Pulmonary artery endothelial cell (primary cell): Measurements from ENCODE around the gene GSTM5. TPM values are rescaled to one million over a fixed set of nuclear protein-coding genes. Genes with fewer than 3 reads are reported as not detected.
"Not testable (repeated sequence)": the region's sequence is repeated elsewhere in the genome, so short reads cannot be mapped to it uniquely, and the experiment has no call there.

Experiments used
- DNase-seq: peaks from one replicate; pipeline ENCODE4 v3.0.0-alpha.2; 2011; ENCODE audit warnings: low read depth, low spot score
- total RNA-seq: library from RNA; depleted of rRNA; stranded (reverse); fragments of >200 nt; gene quantifications from 2 replicates; pipeline ENCODE4 v1.2.3, GENCODE V29; 2014

The GSTM5 gene
- total RNA-seq, 1 donor from 2014 or later: 0.13 TPM

DNA sequence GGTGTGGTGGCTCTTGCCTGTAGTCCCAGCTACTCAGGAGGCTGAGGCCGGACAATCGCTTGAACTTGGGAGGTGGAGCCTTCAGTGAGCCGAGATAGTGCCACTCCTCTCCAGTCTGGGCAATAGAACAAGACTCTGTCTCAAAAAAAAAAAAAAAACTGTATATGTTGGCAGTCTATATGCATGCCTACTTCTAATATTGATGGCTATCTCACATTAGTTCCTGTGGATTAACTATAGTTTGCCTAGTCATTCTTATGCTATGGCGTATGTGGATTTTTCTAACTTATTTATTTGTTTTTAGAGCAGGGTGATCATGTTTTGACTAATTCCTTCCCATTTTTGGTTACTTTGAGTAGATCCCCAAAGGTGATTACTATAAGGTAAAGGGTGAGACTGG is 15.0 kb upstream of the GSTM5 start:
- DNase-seq: no peak

DNA sequence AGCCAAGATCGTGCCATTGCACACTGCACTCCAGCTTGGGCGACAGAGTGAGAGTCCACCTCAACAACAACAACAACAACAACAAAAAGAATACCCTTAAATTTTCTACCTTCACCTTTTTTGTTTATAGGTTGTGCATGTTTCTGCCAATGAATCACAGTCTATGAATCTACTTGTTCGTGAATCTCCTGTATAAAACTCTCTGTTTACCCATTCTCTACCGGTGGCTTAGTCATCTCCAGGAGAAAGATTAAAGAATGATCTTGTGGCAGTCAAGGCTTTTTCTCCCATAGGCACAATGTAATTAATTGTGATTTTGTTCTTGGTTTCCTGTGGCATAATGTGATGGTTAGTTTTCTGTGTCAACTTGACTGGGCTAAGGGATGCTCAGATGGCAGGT is 14.2 kb upstream of the GSTM5 start:
- not testable (repeated sequence) for DNase-seq

DNA sequence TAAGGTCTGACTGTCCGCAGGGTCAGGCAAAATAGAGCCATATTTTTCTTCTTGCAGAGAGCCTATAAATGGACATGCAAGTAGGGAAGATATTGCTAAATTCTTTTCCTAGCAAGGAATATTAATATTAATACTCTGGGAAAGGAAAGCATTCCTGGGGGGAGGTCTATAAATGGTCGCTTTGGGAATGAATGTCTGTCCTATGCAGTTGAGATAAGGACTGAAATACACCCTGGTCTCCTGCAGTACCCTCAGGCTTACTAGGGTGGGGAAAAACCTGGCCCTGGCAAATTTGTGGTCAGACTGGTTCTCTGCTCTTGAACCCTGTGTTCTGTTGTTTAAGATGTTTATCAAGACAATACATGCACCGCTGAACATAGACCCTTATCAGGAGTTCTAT is 9.1 kb upstream of the GSTM5 start:
- DNase-seq: not testable (repeated sequence)

DNA sequence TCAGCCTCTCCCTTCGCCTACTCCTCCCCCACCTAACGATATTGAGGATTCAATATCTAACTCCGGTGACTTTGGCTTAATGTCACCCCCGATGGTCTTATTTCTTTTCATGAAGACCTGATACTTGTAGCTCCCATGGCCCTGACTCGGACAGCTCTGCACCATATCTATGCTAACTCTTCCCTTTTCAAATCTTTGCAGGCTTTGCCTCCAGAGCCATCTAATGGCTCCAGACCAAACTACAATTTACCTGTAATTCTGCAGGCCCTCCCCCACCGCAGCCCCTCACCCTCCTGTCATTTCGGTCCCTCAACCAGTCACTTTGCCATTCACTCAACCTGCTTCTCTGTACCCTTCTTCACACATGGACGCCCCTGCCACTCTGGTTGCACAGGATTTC is 7.9 kb upstream of the GSTM5 start:
- no peak for DNase-seq

DNA sequence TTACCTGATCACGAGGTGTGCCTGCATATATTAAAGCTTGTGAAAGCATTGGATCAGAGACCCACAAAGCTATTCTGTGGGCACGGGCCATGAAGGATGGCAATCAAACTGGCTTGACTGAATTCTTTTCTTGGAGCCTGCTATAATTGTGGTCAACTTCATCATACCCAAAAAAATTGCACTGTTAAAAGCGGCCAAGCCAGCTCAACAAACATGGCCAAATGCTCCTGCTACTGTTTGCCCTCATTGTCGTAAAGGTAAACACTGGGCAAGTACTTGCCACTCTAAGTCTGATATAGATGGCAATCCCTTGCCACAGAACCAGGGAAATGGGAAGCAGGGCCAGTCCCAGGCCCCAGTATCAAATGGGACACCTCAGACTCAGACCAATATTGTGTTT is 6.6 kb upstream of the GSTM5 start:
- DNase-seq: no peak

DNA sequence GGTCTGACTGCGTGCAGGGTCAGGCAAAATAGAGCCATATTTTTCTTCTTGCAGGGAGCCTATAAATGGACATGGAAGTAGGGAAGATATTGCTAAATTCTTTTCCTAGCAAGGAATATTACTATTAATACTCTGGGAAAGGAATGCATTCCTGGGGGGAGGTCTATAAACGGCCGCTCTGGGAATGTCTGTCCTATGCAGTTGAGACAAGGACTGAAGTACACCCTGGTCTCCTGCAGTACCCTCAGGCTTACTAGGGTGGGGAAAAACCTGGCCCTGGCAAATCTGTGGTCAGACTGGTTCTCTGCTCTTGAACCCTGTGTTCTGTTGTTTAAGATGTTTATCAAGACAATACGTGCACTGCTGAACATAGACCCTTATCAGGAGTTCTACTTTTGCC is 3.1 kb upstream of the GSTM5 start:
- DNase-seq: not testable (repeated sequence)

DNA sequence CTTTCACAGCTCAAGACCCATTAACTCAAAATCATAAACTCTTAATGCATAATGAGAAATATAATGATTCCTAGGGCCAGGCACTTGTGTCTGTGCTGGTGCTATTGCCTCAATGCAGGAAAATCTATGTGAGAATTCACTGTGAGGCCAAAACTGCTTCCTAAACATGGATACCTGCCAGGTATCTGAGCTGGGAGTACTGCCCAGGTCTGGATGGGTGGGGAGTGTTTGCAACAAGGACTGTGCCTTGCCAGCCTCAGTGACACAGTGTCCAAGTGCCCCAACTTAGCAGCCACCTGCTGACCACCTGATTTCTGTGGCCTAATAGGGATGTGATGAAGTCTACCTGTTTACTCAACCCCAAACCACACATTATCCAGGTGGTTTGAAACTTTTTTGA is 2.2 kb upstream of the GSTM5 start:
- DNase-seq: not testable (repeated sequence)

DNA sequence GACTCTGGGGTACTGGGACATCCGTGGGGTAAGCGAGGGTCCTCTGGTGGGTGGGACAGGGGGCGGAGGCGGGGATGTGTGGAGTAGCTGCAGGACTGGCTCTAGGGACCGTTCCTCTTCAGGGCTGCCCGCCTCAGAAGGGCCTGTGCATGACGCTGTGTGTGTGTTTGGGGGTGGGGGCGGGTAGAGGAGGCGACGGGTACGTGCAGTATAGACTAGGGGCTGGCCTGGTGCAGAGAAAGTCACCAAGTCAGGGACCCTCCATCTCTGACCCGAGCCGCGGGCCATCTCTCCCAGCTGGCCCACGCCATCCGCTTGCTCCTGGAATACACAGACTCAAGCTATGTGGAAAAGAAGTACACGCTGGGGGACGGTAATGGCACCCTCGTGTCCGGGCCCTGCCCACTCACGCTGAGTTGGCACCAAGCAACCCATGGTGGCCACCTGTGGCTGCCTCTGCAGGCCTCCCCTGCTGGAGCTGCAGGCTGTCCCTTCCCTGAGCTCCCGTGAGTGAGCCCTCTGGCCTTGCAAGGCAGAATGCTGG is 342 bp downstream of the GSTM5 start:
- no peak for DNase-seq

DNA sequence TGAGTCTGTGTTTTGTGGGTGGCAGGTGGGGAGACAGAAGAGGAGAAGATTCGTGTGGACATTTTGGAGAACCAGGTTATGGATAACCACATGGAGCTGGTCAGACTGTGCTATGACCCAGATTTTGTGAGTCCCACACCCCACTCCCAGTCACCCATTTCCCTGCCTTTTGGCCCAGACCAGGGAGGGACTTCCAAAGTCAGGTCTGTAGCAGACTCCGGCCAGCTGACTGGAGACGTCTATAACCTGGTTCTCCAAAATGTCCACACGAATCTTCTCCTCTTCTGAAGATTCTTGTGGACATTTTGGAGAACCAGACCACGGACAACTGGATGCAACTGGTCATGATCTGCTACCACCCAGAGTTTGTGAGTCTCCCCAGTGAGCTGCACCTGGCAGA is 1.6 kb downstream of the GSTM5 start:
- DNase-seq: no peak

DNA sequence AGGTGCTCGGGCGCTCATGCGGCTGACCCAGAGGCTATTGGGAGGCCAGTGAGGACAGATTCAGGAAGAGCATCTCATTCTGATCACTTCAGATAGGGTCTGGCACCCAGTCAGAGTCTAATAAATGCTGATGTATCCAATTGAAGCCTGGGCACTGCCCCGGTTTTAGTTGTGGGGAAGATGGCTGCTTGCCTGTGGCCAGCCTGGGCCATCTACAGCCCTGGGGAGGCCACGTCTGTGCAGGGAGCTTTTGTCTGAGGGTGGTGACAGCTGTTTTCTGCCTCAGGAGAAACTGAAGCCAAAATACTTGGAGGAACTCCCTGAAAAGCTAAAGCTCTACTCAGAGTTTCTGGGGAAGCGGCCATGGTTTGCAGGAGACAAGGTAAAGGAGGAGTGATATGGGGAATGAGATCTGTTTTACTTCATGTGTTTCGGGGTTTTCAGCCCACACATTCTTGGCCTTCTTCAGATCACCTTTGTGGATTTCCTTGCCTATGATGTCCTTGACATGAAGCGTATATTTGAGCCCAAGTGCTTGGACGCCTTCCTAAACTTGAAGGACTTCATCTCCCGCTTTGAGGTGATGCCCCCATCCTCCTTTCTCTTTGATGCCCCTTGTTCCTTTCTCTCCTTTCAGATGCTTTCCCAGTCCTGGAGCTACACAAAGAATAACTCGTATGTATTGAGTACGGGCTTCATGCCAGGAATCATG is 2.8 kb downstream of the GSTM5 start:
- no peak for DNase-seq

DNA sequence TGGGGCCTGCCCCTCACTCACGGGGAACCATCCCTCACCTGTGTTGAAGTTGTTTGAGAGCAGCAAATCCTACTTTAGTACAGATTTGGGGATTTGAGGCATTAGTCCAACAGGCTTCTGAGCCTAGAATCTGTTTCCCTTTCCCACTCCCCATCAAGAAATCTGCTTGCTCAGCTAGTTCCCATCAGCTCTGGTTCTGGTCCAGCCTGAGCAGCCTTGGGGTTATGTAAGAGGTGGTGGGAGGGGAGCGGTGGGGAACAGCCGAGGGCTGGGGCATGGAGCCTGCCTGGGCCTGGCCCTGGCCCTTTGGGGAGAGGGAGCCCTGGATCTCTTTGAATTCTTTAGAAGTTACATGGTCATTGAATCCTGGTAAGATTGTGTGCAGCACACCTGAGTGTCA is 4.1 kb downstream of the GSTM5 start:
- DNase-seq: no peak

DNA sequence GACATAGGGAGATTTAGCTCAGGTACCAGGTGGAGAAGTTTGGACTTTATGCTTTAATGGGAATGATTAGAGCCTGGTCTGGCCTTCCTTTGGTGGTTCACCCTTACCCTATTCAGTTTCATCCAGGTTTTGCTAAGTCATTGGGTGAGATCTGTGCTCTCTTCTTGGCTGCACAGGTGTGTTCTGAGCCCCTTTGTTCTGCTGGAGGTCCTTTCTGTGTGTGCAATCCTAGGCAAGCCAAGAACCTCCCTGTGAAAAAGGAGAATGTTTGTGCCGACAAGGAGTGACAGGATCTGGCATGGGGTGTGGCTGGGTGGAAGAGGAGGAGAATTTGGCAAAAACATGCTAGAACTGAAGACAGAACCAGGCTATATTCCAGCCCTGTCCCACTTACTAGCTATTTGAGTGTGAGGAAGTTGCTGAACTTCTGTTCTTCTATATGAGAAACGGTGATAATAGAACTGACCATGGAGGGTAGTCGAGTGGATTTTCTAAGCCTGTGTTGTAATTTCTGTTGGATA is 4.6 kb downstream of the GSTM5 start:
- DNase-seq: no peak

DNA sequence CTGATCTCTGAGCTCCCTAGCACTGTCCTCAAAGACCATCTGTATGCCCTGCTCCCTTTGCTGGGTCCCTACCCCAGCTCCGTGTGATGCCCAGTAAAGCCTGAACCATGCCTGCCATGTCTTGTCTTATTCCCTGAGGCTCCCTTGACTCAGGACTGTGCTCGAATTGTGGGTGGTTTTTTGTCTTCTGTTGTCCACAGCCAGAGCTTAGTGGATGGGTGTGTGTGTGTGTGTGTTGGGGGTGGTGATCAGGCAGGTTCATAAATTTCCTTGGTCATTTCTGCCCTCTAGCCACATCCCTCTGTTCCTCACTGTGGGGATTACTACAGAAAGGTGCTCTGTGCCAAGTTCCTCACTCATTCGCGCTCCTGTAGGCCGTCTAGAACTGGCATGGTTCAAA is 5.7 kb downstream of the GSTM5 start:
- no peak for DNase-seq

DNA sequence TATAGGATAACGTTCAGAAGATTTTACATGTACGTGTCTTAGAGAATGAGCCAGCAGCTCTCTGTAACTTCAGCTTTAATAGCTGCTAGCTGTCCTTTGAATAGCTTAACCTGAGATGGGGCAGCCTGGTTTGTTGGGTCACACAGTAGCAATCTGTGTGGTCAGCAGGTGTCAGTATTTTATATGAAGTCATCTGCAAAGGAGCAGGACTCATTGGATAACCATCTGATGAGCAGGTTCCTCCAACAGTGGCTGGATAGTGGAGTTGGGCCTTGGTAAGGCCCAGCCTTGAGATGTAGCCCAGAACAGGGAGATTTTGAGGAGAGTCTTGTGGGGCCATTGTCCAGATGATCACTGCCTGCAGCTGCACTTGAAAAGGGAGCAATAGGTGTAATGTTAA is 6.4 kb downstream of the GSTM5 start:
- DNase-seq: no peak

DNA sequence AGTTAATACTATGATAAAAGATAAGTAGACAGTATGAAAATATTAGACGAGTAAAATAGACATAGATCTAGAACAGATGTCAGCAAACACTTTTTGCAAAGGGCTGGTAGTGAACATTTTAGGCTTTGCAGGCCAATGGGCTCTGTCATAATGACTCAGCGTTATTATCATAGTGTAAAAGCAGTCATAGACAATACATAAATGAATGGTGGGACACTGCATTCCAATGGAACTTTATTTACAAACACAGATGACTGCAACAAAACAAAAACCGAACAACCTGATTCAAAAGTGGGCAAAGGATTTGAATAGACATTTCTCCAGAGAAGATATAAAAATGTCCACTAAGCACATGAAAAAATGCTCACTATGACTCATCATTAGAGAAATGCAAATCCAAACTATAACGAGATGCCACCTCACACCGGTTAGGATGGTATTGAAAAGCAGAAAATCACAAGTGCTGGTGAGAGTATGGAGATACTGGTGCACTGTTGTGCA is 7.3 kb downstream of the GSTM5 start:
- DNase-seq: no peak

DNA sequence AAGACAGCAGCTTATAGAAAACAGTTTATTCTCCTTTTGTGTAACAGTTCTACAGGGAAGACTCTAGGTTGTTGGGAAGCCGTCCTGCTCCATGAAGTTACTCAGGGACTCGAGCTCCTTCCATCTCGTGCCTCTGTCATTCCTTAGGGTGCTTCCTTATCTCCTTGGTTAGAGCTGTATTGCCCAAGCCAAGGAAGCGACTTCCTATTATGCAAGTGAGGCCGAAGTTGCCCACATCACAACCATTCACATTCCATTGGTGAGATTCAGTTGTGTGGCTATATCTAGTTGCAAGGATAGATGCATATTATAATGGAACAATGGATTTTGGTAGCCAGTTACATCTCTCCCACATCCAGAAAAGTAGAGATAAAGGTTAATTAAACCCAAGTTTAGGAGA is 9.0 kb downstream of the GSTM5 start:
- no peak for DNase-seq

DNA sequence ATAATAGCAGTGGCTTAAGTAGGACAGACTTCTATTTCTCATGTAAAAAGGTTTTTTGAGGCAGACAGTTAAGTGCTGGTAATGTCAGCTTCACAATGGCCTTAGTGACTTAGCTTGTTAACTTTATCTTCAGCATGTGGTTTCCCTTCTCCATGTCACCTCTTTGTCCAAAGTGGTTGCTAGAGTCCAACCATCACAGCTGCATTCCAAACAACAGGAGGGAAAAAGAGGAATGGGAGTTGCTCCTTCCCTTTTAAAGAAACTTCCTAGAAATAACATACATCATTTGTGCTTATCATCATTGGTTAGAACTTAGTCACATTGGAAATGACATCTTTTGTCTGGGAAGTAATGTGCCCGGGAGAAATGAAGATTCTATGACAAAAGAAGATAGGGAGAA is 9.9 kb downstream of the GSTM5 start:
- no peak for DNase-seq

DNA sequence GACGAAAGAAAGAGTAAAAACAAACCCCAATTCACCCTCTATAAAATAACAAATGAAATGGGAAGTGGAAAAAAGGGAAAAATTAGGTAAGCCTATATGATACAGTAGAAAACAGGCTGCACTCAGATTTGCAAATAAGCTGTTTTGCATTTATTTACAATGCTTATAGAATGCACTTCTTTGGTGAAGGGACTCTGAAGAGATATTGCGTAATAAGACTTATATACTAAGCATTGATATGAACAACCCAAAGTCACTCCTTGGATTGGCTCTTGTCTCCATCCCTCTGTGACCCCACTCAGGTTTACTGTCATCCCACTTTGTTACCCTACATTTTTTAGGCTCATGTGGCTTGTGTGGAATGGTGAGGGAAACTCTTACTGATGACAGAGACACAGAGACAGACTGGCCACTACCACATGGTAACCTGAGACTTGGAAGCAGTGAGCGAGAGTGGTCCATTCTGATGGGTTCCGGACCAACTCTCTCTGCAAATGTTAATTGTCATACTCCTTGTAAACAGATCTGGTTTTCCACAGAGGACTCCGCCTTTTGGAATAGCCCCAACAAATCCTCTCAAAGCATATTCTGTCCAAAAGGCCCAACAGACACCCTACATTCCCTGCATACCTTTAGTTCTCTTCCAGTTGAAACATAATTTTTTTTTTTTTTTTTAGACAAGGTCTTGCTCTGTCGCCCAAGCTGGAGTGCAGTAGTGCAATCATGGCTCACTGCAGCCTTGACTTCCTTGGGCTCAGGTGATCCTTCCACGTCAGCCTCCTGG is 11.0 kb downstream of the GSTM5 start:
- no peak for DNase-seq

DNA sequence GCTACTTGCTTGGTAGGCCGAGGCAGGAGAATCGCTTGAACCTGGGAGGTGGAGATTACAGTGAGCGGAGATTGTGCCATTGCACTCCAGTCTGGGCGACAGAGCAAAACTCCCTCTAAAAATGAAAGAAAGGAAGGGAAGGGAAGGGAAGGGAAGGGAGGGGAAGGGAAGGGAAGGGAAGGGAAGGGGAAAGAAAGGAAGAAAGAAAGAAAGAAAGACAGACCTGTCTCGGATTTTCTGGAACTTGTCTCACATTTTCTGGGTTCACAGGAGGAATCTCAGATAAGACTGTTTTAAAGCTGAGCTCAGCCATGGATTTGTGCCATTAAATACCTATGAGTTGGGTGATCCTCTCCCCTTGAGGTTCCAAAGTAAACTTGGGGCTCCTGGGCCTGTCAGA is 12.9 kb downstream of the GSTM5 start:
- no peak for DNase-seq

DNA sequence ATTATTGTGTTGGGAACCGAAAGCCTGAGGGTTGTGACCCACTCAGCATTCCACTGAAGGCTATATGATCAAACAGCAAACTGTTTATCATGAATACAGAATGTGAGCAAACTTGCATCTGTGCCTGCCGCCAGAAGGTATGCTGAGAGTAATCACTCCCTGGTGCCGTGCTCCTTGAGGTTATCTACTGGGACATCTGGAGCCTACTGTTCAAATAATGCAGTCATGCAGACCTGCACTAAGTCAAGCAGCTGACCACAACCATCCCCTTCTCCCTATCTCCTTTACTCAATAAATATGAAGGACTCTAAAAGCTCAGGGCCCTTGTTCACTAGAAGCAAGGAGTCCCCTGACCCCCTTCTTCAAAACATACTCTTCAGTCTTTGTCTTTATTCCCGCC is 13.5 kb downstream of the GSTM5 start:
- DNase-seq: no peak

DNA sequence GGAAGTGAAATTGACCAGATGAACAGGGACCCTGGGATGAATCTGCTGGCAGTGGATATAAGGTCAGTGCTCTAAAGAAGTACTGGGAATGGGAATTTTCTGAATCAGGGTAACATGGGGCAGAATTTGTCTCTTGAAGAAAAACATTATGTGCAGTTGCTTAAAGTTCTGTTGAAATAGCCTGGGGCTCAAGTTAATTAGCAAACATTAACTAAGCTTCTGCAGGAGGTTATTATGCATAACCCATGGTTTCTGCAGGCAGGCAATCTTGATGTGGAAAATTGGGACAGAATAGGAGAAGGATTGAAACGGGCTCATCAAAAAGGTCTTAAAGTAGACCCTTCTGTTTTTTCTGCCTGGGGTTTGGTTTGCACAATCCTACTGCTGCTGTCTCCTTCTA is 14.0 kb downstream of the GSTM5 start:
- DNase-seq: no peak

DNA sequence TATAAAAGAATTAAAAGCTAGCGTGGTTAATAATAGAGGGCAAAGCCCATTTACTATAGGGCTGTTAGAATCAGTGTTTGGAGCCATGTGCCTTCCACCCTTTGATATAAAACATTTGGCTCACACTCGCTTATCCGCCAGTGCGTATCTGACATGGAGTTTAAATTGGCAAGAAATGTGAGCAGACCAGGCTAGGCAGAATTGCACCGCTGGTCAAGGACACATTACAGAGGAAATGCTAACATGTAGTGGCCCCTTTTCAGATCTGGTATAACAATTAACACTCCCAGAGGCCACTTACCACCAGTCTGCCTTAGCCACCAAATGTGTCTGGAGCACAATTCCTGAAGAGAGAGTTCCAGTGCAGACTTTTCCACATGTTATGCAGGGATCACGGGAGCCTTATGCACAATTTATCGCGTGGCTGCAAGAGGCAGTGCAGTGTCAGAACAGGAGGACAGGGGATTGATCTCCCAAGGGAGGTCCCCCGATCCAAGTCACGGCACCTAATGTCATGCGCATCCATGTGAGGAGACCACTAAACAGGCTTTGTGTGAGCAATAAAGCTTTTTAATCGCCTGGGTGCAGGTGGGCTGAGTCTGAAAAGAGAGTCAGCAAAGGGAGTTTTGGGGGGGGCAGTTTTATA is 14.8 kb downstream of the GSTM5 start:
- no peak for DNase-seq
